HL-60/S4 (cell line): ENCODE measurements around the gene XRCC6.
"Not testable (repeated sequence)": the region's sequence is repeated elsewhere in the genome, so short reads cannot be mapped to it uniquely, and the experiment has no call there.

Experiments used
- in situ Hi-C: fragments of 300-500 bp; cut with MboI; formaldehyde crosslinking; loops from 2 replicates; pipeline ENCODE4 v1.14.3; 2022; ENCODE audit warnings: low sequenced_read_pairs

The XRCC6 gene

DNA sequence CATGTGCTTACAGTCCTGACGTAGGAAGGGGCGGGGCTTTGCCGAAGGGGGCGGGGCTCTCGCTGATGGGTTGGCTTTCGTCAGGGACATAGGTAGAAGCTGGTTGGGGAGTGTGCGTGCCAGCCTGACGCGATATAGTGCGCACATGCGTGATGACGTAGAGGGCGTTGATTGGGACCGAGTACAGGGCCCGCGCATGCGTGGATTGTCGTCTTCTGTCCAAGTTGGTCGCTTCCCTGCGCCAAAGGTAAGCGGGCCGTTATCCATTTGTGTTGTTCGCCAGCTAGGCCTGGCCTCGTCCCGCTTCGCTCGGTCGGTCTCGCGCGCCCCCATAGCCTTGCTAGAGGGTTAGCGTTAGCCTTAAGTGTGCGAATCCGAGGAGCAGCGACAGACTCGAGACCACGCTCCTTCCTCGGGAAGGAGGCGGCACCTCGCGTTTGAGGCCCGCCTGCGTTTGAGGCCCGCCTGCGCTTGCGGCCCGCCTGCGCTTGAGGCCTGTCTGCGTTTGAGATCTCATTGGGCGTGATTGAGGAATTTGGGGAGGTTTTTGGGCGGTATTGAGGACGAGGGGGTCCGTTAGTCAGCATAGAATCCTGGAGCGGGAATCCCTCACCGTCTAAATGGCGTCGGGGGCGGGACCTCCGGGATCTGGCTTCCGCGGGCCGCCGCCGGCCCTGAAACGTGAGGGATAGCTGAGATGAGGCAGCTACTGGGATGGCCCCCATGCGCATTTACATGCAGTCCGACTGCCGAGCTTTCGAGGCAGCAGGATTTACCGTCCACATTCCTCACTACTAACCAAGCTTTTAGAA is at the start of gene XRCC6:
TSS of gene XRCC6 (plus strand) at position 197 of the 812 bp plus-strand sequence. CDS start 710 bp downstream, outside the sequence.
- in situ Hi-C loops = no loop called here

DNA sequence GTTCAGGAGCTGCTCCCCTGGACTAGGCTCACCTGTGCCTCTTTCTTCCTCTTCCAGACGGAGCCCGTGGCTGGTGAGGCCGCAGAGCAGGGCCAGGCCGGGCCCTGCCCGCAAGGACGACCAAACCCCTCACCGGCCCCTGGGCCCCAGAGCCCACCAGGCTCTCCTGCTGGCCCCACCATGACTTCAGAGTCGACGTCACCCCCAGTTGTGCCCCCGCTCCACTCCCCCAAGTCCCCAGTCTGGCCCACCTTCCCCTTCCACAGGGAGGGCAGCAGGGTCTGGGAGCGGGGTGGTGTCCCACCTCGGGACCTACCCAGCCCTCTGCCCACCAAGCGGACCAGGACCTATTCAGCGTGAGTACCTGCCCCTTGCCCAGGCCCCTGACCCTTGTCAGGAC is 49.3 kb upstream of the XRCC6 start:
- in situ Hi-C loops = no loop called here

DNA sequence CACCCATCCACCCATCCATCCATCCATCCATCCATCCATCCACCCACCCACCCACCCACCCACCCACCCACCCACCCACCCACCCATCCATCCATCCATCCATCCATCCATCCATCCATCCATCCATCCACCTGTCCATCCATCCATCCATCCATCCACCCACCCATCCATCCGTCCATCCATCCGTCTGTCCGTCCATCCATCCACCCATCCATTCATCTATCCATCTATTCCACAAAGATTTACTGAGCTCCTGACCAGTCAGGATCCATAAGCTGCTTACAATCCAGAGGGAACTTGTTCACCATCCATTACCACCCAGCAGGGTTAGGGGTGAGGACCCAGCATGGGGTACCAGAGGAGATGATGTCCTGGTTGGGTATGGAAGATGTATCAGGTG is 48.8 kb upstream of the XRCC6 start:
- in situ Hi-C loops = not testable (repeated sequence)

DNA sequence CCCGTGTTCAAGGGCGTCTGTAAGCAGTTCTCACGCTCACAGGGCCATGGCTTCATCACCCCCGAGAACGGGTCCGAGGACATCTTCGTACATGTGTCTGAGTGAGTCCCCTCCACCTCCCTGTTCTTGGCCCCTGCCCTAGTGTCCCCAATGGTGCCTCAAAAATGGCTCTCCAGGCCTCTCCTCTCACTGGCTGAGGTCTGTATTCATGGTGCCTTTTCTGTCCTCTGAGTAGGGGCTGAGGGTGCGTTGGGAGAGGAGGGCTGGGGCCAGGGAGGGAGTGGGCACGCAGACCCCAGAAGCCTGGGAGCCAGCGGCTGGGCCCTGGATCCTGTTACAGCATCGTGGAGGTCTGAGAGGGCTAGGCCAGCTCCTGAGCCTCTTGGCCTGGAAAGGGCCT is 47.4 kb upstream of the XRCC6 start:
- in situ Hi-C loops = no loop called here

DNA sequence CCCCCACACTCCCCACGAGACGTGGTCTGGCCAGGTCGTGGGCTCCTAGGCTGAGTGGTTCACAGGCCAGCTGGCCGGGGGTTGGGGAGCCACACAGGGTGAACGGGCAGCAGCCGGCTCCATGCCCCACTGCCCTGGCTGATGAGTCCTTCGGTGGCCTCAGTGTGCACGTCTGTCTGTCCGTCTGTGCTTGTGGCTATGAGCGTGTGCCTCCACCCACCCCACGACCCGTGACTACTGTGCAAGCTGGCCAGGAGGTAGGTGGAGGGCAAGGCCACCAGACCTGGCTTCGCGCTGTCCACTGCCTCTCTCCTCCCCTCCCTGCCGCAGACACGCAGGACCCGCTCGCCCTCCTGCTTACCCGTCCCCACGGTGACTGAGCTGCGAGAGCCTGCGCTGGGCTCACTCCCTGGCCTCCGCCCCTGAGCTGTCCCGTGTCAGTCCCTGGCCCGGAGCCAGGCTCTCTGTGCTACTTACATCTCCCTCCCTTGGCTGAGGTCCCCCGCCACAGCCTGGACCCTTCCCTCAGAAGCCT is 46.2 kb upstream of the XRCC6 start:
- in situ Hi-C loops = no loop called here

DNA sequence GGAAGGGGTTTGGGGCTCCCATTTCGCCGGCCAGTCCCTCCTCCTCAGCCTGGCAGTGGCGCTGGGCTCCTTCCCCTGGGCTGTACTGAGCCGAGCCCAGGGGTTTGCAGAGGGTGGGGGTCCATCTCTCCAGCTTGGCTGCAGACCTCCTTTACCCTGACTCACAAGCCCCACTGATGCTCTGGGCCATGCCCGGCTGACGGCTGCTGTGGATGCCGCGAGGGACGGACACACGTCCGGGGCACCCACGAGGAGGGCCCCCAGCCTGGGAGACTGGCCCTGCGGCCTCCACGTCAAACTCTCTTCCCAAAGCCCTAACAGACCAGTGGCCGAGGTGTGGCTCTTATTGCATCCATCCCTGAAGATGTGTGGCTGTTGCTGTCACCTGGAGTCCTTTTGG is 45.6 kb upstream of the XRCC6 start:
- in situ Hi-C loops = no loop called here

DNA sequence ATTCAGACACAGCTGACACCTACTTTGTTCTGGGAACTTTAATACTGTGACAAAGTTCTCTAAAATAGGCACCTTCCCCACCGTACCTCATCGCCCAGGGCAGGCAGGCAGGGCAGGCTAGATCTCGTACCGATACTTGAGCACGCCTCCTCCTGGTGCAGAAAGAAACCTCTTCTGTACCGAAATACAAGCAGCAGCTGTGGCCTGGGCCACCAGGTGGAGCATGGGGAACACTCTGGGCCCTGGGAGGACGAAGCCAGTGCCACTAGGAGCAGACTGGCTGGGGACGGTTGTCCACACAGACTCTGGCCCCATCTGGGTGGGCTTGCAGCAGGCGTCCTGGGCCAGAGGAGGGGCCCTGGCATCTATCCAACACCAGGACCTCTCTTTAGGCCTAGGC is 44.2 kb upstream of the XRCC6 start:
- in situ Hi-C loops = no loop called here

DNA sequence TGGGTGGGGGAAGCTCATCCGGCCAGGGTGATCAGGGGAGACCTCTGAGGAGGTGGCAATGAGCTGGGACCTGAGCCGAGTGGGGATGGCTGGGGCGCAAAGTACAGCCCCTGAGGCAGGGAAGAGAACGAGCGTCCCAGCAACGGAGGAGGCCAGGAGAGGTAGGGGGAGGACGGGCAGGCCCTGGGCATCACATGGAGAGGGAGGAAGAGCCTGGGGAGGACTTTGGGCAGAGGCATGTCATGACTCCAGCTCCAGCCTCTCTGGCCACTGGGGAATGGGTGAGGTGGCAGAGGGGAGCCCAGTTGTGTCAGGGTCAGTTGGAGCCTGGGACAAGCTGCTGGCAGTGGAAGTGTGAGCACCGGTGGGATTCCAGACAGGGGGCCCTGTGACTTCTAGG is 43.0 kb upstream of the XRCC6 start:
- in situ Hi-C loops = no loop called here

DNA sequence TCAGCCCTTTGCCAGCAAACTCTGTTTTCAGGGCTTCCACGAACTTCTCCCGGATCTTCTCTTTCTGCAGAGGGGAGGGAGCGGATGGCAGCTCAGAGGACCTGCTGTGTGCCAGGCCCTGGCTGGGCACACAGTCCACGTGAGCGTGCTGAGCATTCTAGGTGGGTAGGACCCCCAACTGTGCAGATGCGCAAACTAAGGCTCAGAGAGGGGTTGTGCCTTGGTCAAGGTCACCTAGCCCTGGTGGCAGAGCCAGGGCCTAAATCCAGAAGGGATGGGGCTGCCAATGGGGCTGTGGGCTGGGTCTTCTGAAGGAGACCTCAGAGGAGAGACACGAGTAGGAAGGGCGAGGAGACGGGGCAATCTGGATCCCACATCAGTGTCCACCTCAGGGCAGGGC is 42.3 kb upstream of the XRCC6 start:
- in situ Hi-C loops = no loop called here

DNA sequence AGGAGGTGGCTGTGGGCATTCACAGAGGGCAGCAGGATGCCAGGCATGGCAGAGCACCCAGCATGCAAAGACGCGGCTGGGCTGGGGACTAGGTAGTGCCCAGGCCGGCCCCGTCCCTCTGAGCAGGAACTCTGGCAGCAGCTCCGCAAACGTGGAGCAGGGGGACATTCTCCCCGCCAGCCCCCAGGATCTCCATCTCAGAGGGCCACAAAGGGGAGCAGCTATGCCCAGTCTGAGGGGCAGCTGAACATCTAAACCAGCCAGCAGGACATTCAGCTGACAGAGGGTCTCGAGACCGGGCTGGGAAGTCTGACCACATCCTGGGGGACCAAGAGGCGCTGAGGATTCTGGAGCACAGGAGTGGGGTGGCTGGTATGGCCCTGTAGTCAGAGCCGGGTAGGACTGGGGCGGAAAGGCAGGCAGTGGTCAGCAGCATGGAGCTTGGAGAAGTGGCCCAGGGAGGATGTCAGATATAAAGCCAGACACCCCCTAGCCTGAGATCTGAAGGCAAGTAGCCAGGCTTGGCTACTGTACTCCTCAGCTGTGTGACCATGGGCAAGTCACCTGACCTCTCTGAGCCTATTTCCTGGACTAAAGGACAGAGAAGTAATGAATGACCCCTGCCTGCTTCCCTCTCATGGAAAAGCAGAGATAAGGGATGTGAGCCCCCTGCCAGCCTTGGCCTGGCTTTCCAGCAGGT is 41.6 kb upstream of the XRCC6 start:
- in situ Hi-C loops = no loop called here

DNA sequence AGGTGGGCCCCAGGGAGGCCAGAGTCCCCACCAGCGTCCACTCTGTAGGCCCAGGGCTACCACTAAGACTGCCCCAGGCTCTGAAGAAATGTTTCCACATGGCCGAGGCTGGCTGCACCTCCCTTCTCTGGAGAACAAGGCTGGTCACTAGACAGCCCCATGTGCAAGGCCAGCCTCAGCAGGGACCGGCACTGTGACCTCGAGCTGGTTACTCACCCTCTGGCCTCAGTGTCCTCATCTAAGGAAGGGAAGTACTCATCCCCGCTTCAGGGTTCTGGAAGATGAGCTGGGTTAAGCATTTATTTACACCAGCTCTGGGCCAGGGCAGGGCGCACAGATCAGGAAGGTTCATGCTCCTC is 41.1 kb upstream of the XRCC6 start:
- in situ Hi-C loops = no loop called here

DNA sequence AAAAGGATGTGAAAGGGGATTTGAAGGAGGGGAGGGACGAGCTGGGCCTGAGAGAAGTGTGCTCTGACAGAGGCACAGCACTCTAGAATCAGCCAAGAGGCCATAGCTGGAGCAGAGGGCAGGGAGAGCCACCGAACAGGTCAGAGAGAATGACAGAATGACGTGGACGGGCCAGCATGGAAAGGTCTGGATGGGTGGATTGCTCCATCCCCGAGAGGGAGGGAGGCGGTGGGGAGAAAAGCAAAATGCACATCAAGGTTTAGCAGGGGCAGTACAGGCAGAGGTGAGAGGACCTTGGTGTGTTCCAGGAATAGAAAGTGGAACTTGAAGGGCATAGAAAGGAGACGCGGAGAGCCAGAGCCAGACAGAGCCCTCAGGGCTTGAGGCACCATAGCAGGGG is 38.4 kb upstream of the XRCC6 start:
- in situ Hi-C loops = no loop called here

DNA sequence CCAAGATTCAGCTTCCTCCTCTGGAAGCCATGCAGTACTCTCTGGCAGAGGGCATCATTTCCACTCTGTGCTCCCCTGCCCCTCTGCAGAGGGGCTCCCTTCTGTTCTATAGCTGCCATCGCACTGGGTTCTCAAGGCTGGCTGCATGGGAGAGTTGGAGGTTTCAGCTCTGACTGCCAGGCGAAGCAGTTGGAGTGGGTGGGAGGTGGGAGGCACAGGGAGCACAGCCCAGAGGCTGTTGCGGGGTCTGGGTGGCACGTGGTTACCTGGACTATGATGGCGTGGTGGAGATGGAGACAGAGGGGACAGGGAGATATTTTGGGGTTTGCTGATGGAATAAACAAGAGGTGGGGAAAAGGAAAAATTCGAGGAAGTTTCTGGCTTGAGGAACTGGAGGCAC is 36.2 kb upstream of the XRCC6 start:
- in situ Hi-C loops = no loop called here

DNA sequence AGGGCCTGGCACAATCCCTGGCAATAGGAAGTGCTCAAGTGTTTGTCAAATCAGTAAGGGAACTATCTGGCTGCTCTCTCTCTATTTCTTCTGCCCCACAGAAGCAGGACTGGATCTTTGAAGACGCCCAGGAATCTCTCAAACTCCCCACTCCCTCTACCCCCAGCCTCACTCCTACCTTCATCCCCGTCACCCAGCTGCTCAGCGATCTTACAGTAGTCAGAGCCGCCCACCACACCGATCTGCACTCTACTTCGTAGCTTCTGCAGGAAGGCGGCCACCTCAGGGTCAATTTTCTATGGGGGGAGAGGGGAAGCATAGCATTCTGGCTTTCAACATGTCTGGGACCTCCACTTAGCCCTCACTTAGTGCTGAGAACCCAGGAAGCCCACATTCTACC is 35.2 kb upstream of the XRCC6 start:
- in situ Hi-C loops = no loop called here

DNA sequence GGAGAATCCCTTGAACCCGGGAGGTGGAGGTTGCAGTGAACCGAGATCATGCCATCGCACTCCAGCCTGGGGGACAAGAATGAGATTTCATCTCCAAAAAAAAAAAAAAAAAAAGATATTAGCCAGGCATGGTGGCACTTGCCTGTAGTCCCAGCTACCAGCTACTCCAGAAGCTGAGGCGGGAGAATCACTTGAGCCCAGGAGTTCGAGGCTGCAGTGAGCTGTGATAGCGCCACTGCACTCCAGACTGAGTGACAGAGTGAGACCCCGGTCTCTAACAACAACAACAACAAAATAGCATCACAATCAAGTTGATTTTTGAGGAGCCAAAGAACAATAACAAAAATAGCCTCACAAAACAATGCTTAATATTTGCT is 33.8 kb upstream of the XRCC6 start:
- in situ Hi-C loops = no loop called here

DNA sequence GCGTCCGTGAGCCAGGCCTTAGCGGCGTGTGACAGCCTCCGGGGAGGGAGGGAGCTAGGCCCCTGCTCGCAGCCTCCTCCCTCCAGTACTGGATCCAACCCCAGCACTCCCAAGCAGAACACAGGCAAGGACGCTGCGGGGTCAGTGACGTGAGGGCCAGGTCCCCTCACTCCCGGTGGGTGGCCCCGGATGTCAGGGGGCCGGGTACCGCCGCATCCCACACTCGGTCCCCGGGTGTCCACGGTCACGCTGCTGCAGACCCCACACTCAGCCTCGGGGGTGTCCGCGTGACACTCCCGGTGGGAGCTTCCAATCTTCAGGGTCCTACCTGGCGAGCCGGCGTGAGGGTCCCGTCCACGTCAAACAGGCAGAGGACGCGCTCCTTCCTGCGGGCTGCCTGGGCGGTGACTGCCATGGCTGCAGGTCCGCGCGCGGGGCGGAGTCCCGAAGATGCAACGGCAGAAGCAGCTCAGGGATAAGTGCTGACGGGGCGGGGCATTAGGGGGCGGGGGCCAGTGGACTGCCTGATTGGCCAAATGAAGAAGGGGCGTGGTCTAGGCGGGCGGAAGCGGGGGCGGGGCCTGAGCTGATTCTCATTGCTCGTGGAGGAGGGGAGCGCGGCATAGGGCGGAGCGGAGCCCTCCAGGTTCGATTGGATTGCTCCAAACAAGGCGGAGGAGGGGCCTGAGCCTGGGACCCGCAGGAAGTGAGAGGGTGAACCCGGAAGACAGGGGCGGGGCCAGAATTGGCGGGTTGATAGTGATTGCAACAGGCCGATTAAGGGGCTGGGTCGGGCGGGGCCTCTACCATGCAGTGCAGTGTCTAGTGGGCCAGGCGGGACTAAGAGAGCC is 31.5 kb upstream of the XRCC6 start, which contains the start of gene PMM1:
TSS of gene PMM1 (minus strand) at position 450 of the 851 bp plus-strand sequence. CDS start at position 415, 35 bp downstream.
- in situ Hi-C loops = loop anchor here (10.0 kb wide), 1 partner anchor 185 kb away; no protein-coding TSS in a partner anchor

DNA sequence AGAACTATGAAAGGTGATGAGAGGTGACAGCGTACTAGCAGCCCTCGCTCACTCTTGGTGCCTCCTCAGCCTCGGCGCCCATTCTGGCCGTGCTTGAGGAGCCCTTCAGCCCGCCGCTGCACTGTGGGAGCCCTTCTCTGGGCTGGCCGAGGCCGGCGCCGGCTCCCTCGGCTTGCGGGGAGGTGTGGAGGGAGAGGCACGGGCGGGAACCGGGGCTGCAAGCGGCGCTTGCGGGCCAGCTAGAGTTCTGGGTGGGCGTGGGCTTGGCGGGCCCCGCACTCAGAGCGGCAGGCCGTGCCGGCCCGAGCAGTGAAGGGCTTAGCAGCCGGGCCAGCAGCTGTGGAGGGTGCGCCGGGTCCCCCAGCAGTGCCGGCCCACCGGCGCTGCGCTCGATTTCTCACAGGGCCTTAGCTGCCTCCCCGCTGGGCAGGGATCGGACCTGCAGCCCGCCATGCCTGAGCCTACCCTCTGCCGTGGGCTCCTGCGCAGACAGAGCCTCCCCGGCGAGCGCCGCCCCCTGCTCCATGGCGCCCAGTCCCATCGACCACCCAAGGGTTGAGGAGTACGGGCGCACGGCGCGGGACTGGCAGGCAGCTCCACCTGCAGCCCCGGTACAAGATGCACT is 27.6 kb upstream of the XRCC6 start:
- in situ Hi-C loops = loop anchor here (10.0 kb wide), 1 partner anchor 189 kb away; no protein-coding TSS in a partner anchor

DNA sequence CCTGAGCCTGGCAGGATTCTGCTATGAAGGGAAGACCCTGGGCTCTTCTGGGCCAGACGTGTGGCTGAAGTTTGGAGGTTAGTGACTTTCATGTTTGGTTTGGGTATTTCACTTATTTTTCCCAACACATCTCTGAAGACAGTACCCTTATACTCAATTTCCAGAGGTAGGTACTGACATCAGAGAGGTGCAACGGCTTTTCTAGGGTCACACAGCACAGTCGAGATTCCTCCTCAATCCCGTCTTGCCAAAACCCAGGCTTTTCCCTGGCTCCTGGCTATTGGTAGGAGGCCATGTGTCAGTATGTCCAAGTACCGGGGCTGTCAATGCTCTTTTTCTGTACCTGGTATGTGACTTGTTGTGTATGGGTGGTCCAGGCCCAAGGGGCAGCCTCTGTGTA is 25.4 kb upstream of the XRCC6 start:
- in situ Hi-C loops = loop anchor here (10.0 kb wide), 1 partner anchor 191 kb away; no protein-coding TSS in a partner anchor

DNA sequence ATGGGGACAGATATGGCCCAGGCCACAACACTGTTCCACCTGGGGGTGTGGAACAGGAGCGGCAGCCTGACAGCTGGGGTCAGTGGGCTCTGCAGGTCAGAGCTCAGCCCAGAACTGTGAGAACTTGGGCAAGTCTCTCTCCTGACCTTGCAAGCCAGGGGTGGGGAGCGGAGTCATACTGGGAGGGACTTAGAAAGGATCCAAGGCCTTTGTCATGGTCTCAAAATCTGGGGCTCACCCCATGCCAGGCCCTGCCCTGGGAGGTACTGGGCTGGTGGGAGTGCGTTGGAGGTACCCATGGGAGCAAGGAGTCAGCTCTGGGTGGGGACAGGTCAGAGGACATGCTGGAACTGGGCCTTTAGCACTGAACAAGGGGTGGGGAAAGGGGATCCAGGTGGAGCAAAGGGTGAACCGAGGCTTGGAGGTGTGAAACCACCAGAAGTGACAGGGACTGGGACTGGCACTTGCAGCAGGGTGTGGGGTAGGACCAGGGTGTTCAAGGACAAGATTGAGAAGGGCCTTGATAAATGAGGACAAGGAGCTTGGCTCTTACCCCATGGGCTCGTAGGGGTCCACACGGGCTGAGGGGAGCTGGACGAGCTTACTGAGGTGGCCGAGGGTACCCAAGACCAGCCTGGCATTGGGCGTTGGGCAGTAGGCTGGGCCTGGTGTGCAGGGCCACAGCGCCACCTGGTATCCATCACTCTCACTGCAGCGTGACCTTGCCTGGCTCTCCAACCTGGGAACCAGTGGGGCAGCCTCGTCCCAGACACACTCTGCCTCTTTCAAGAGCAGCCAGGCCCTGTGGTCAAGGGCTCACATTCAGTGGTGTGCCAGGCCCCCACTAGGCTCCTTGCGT is 24.1 kb upstream of the XRCC6 start:
- in situ Hi-C loops = loop anchor here (10.0 kb wide), 1 partner anchor 192 kb away; no protein-coding TSS in a partner anchor

DNA sequence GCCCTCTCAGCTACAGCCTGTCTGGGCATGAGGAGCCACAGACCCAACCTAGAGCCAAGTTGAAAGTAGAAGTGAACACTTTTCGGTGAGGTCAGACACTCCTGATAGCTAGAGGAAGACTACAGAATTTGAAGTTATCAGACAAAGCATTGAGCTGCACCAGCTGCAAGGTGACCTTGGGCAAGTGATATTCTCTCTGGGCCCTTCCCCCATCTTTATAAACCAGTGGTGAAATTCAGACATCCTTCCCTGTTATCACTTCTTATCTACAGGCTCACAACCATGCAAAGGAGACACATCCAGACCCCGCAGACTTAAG is 23.5 kb upstream of the XRCC6 start:
- in situ Hi-C loops = loop anchor here (10.0 kb wide), 1 partner anchor 193 kb away; no protein-coding TSS in a partner anchor
